Mucosa of descending colon (tissue), 3 donors: Measurements from ENCODE around the gene HELB. TPM values are rescaled to one million over a fixed set of nuclear protein-coding genes. Genes with fewer than 3 reads are reported as not detected.

Experiments
- ATAC-seq: fragments of 200-7000 bp; cut with Tn5 transposase; one replicate; pipeline ENCODE4 v1.9.1; 2020; ENCODE audit warnings: mild to moderate bottlenecking, moderate library complexity
- DNase-seq, 3 donors: peaks; one replicate each; pipeline ENCODE4 v3.0.0-alpha.2; 2020
- H3K36me3 ChIP-seq: fragments of 200-600 bp; one replicate; pipeline ENCODE4 v1.8.0; 2021; ENCODE audit warnings: low read depth, mild to moderate bottlenecking
- H3K4me1 ChIP-seq: fragments of 200-600 bp; one replicate; pipeline ENCODE4 v1.8.0; 2021; ENCODE audit warnings: low read depth, mild to moderate bottlenecking
- H3K4me3 ChIP-seq: fragments of 200-600 bp; one replicate; pipeline ENCODE4 v1.8.0; 2021; ENCODE audit warnings: mild to moderate bottlenecking
- H3K9me3 ChIP-seq: fragments of 200-600 bp; one replicate; pipeline ENCODE4 v1.8.0; 2021; ENCODE audit warnings: mild to moderate bottlenecking
- intact Hi-C, 2 donors: fragments of 100-400 bp; cut with DNase I in 1 of 2; cut with micrococcal nuclease in 1 of 2; formaldehyde crosslinking; loops; one replicate each; pipeline versions ENCODE4 v1.11.0 to v1.11.1; 2022; cut with DNase I, micrococcal nuclease
- total RNA-seq, 3 donors: library from RNA; stranded (reverse); fragmentation: NEBNext Ultra II Directional in 2 of 3; extraction: Animal tissue kit (Norgen Biotek cat#: 25700) in 2 of 3; gene quantifications; one replicate each; pipeline versions ENCODE4 v1.2.1 to v1.2.4, GENCODE V29; 2021 to 2023
- TF ChIP-seq, protein P1 (sequence below): fragments of 200-600 bp; IDR thresholded peaks from one replicate; pipeline ENCODE4 v1.8.0; 2022; ENCODE audit warnings: antibody characterized with exemption, mild to moderate bottlenecking
- donor health status: DM: no; HTN: no; CAD: no; lungs with moderate emphysema.
- donor health status: DM: no; HTN: no; CAD: no.
- donor health status: DM: no; HTN: yes; CAD: no.

Gene HELB
- total RNA-seq, 3 donors from 2014 or later = 3.8 to 6.0 (median 5.4) TPM

GRCh38 chr12:66314278-66314677, 12.0 kb downstream of the HELB start:
- intact Hi-C loops = no loop called here
- ATAC-seq (no peak), DNase-seq (no peak)
- H3K36me3 ChIP-seq = no peaks in the 10 kb centered on the region
- TF ChIP-seq, protein P1, sequence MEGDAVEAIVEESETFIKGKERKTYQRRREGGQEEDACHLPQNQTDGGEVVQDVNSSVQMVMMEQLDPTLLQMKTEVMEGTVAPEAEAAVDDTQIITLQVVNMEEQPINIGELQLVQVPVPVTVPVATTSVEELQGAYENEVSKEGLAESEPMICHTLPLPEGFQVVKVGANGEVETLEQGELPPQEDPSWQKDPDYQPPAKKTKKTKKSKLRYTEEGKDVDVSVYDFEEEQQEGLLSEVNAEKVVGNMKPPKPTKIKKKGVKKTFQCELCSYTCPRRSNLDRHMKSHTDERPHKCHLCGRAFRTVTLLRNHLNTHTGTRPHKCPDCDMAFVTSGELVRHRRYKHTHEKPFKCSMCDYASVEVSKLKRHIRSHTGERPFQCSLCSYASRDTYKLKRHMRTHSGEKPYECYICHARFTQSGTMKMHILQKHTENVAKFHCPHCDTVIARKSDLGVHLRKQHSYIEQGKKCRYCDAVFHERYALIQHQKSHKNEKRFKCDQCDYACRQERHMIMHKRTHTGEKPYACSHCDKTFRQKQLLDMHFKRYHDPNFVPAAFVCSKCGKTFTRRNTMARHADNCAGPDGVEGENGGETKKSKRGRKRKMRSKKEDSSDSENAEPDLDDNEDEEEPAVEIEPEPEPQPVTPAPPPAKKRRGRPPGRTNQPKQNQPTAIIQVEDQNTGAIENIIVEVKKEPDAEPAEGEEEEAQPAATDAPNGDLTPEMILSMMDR = no peak
- H3K4me3 ChIP-seq = no peak overlapping the region
- H3K9me3 ChIP-seq = no peaks in the 10 kb centered on the region
- H3K4me1 ChIP-seq = no peaks in the 10 kb centered on the region

- Histone ChIP-seq H3K4me1 (no peaks in the 10 kb centered on the region), H3K9me3 (no peaks in the 10 kb centered on the region), H3K4me3 (no peak overlapping the region), H3K36me3 (no peaks in the 10 kb centered on the region)
- intact Hi-C loops = no loop called here
- DNase-seq = no peak
- ATAC-seq = no peak
- TF ChIP-seq, protein P1 = no peak
Measured at GRCh38 chr12:66319266-66319954, 17.1 kb downstream of the HELB start.

- DNase-seq (no peak), ATAC-seq (no peak)
- no peak overlapping the region for H3K4me3 ChIP-seq
- no peaks in the 10 kb centered on the region for H3K36me3 ChIP-seq
- no peaks in the 10 kb centered on the region for H3K9me3 ChIP-seq
- intact Hi-C loops = no loop called here
- H3K4me1 ChIP-seq = no peaks in the 10 kb centered on the region
- TF ChIP-seq, protein P1 = no peak
Measured at GRCh38 chr12:66320996-66321395, 18.7 kb downstream of the HELB start.

GRCh38 chr12:66321435-66321834, 19.1 kb downstream of the HELB start:
- Histone ChIP-seq H3K4me3 (no peak overlapping the region), H3K9me3 (no peaks in the 10 kb centered on the region), H3K4me1 (no peaks in the 10 kb centered on the region), H3K36me3 (no peaks in the 10 kb centered on the region)
- DNase-seq (no peak), ATAC-seq (no peak)
- intact Hi-C loops = no loop called here
- TF ChIP-seq, protein P1 = no peak

DNA sequence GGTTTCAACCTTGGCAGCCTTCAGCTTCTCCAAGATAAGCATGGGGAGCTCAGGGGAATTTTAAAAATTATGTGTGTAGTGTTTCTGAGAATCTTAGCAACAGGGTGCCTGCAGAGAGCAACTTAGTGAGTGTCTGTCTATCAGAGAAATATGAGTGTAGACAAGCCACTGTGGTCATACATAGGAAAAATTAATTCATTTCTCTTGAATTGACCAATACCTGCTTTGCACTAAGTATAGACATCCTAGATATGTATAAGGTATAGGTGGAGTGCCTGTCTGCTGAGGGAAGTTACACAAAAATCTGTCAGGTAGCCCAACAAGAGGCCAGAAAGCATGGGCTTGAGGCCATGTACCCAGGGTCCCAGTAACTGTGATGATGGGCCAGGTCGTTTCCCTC, 20.7 kb downstream of the HELB start:
- no peaks in the 10 kb centered on the region for H3K36me3 ChIP-seq
- no peaks in the 10 kb centered on the region for H3K9me3 ChIP-seq
- ATAC-seq (no peak), DNase-seq (no peak)
- no peaks in the 10 kb centered on the region for H3K4me1 ChIP-seq
- H3K4me3 ChIP-seq = no peak overlapping the region
- intact Hi-C loops = no loop called here
- TF ChIP-seq, protein P1 = no peak

GRCh38 chr12:66329941-66330340, 27.6 kb downstream of the HELB start:
- H3K4me1 ChIP-seq = no peaks in the 10 kb centered on the region
- H3K36me3 ChIP-seq = no peaks in the 10 kb centered on the region
- H3K4me3 ChIP-seq = no peak overlapping the region
- no peak for DNase-seq
- no peak for ATAC-seq
- intact Hi-C loops = no loop called here
- TF ChIP-seq, protein P1 = no peak
- H3K9me3 ChIP-seq = no peaks in the 10 kb centered on the region
